GM19452 (cell line): ENCODE data around the gene PGM1.
"Not testable (repeated sequence)": the region's sequence is repeated elsewhere in the genome, so short reads cannot be mapped to it uniquely, and the experiment has no call there.

Experiments
- ATAC-seq: cut with Tn5 transposase; IDR thresholded peaks from one replicate; pipeline ENCODE4 v1.9.1; 2021; ENCODE audit not compliant: unreplicated experiment

The PGM1 gene

DNA sequence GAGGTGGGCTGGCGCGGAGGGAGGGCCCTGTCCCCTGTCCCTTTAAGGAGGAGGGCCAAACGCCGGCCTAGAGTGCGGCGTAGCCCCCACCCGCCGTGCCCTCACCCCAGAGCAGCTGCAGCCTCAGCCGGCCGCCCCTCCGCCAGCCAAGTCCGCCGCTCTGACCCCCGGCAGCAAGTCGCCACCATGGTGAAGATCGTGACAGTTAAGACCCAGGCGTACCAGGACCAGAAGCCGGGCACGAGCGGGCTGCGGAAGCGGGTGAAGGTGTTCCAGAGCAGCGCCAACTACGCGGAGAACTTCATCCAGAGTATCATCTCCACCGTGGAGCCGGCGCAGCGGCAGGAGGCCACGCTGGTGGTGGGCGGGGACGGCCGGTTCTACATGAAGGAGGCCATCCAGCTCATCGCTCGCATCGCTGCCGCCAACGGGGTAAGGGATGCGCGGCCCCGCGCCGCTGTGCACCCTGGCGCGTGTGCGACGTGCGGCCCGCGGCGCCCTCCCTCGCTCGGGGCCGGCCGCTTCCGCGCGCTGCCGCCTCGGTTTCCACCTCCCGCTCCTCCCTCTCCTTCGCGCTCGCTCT lies at the start of gene PGM1:
Gene PGM1, plus strand, starts transcription at position 109 of the 583 bp plus-strand sequence. Its CDS starts 78 bp downstream, at position 187.
- ATAC-seq = peak; percentile 79

DNA sequence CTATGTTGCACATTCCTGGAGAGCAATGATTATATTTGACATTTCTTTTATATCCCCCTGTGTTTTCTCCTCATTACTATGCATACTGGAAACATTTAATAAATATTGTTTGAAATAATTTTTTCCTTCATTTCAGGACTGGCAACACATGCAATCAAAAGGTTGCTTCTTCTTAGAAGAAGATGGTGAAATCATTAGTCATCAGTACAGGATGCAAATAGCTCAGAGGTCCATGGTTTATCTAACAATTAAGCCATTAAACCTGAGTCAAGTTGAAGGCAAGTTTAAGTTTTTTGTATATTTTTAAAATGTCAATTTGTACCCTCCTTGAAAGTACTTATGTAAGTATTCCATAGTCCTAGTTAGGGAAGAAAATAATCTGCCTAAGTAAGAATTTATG lies 47.4 kb upstream of the PGM1 start:
- no peak for ATAC-seq

DNA sequence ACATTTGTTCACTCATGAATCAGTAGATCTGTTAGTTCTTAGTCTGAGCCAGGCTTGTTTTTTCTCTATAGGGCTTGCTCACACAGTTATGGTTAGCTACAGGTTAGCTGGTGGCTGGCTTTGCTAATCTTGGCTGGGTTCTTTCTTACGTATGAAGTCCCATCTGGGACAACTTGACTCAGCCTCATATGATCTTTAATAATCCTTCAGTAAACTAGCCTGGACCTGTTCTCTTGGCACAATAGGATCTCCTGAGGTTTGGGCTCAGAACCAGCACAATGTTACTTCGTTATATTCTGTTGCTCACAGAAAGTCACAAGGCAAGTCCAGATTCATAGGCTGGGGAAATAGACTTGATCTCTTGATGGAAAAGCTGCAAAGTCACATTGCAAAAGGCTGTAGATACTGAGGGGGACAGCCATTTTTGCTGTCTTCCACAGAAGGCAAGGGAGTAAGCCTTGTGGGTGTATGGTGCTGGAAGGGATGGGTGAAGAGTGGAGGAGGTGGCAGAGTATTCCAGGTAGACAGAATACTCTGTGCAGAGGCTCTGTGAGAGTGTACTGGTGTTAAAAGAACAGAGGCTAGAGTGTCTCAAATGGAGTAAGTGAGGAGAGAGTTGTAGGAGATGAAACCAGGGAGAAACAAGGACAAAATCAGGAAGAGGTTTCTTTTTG lies 45.5 kb upstream of the PGM1 start:
- no peak for ATAC-seq

DNA sequence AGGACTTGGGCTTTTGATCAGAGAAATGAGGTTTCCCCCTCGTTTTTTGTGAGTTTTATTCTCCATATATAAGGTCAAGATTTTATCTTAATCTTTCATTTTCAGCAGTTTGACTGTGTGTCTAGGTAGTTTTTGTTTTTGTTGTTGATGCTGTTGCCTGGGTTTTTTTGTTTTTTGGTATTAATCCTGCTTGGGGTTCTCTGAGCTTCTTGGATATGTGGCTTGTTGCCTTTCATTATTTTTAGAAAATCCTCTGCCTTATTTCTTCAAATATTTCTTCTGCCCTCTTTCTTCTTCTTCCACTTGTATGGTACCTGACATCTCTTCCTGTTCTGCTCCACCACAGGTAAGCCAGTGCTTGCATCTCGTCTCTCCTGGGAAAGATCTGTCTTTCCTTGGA lies 44.9 kb upstream of the PGM1 start:
- ATAC-seq = no peak

DNA sequence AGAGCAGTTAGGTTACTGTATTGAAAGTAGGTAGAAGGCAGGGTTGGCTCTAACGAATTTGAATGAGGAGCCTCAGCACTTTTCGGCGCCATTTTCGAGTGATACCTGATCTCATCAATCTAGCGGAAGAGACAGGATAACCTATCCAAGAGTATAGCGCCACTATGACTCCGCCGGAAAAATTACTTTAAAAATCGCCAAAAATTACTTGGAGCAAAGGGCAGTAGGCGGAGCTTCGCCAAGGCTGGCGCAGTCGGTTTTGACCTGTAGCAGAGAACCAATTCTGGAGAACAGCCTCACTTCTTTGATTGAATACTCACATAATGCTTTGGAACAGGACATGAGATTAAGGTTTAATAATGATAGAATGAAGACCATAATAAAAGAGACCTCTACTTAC lies 44.3 kb upstream of the PGM1 start:
- no peak for ATAC-seq

DNA sequence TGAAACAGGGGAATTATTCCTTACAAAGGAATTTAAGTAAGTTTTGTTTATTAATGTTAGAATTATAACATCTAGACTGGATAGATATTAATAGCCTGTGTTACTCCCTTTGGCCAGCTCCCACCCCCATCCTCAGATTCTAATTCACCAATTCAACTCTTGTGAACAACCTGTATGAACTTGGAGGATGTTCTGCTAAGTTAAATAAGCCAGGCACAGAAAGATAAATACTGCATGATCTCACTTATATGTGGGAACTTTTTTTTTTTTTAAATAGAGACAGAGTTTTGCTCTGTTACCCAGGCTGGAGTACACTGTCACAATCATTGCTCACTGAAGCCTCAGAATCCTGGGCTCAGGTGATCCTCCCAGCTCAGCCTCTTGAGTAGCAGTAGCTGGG lies 37.7 kb upstream of the PGM1 start:
- ATAC-seq = no peak

DNA sequence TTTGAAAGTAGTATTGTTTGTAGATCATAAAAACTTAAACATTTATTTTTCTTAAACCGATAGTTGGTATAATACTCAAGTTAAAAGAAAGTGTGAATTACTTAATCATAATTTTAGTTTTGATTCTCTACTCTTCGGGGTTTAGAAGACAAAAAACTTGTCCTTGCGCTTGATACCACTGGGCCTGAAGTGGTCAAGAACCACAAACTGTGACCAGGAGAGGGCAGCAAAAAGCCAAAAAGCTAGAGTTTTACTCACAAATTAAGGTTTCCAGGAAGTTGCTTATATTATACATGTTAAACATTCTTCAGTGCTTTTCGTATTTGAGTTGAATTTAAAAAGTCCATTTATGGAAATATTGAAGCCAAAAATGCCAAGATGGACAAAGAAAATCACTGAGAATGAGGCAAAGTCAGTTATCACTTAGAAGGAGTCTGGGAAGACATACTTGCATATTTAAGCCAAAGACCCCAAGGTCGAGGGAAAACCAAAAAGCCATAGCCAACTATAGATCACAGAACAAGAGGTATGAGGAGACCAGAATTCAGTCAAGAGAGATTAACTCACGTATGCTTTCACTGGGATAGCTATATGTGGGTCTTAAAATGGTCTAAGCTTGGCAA lies 35.7 kb upstream of the PGM1 start:
- ATAC-seq = no peak

DNA sequence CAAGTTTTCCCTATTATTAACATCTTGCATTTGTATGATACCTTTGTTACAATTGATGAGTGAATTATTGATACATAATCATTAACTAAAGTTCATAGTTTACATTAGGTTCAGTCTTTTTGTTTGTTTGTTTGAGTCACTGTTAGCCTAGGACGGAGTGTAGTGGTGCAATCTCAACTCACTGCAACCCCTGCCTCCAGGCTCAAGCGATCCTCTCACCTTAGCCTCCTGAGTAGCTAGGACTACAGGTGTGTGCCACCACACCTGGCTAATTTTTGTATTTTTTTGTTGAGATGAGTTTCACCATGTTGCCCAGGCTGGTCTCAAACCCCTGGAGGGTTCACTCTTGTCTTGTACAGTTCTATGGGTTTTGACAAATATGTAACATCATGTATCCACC lies 33.9 kb upstream of the PGM1 start:
- ATAC-seq = no peak

DNA sequence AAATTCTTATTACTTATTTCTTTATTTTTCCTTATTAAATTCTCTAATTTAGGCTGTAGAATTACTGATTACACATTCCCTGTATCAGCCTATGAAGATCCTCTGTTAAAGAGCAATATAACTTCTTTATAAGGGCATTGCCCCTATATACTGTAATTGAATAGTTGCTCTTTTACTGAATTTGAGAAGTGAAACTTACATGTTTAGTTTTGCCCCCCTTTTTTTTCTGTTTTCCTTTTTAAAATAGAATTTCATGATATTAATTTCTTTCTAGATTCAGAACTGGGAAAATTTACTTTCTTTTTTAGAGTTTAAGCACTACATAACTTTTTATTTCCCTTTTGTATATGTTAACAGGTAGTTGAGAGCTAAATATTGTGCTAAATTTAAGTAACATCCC lies 29.5 kb upstream of the PGM1 start:
- no peak for ATAC-seq

DNA sequence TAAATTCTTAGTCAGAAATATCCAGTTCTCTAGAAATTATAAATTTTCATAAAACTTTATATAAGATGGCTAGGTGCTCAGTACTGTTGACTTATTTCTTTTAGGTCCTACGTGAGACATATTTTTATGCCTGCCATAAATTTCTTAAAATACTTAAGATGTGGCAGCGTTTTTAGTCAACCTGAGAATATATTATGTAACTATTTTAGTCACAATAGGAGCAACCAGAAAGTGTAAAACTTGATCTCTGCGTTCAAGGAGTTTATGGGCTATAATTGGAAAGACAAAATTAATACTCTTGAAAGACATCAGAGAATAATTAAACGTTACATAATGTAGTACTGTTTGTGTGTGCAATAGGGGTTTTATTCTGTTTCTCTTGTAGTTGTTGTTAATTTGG lies 24.1 kb upstream of the PGM1 start:
- ATAC-seq = no peak

DNA sequence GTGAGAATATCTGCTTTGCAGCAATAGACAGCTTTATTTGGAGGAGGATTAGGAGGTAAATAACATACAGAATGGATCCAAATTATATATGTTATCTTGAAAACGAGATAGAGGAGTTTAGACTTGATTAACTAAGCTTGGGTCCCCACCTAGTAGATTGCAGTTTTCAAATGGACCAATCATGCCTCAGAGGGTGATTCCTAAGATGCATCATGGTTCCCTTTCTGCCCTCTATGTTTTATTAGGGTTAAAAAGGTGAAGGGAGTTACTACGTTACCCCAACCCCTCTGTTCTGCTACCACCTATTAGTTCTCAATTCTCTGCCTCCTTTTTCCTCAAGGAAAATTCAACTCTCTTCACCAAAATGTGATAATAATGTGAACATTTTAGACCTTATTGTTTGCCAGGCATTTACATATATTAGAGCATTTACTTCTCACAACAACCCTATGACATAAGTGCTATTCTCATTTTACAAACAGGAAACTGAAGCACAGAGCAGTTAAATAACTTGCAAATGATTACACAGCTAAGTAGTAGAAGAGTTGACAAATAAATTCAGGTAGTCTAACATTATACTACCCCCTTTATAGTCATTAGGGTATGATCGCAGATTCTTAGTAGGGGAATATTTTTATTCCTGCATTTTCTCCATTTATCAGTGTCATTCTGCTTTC lies 23.4 kb upstream of the PGM1 start:
- no peak for ATAC-seq

DNA sequence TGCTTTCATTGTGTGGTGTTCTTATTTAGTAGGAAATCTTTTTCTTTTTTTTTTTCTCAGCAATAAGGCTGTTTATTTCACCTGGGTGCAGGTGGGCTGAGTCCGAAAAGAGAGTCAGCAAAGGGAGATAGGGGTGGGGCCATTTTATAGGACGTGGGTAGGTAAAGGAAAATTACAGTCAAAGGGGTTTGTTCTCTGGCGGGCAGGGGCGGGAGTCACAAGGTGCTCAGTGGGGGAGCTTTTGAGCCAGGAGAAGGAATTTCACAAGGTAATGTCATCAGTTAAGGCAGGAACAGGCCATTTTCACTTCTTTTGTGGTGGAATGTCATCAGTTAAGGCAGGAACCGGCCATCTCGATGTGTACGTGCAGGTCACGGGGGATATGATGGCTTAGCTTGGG lies 20.5 kb upstream of the PGM1 start:
- not testable (repeated sequence) for ATAC-seq

DNA sequence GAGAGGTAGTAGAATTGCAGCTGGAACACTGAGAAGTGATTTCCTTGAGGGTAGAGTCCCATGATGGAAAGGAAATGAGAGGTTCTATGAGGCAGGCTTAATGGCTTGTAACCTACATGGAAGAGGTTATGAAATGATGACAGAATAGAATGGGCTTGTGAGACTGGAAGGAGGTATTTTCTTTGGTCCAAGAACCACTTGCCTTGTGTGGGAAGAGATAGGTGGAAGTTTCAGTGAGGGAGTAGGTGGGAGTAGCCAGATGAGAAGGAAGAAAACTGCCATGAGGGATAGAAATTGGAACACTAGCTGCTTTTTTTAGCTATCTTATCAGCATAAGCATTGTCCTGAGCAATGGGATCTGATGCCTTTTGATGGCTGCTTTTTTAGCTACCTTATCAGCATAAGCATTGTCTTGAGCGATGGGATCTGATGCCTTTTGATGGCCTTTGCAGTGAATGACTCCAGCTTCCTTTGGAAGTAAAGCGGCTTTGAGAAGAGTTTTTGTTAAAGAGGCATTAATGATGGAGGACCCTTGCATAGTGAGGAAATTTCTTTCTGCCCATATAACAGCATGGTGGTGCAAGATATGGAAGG lies 18.9 kb upstream of the PGM1 start:
- ATAC-seq = not testable (repeated sequence)

DNA sequence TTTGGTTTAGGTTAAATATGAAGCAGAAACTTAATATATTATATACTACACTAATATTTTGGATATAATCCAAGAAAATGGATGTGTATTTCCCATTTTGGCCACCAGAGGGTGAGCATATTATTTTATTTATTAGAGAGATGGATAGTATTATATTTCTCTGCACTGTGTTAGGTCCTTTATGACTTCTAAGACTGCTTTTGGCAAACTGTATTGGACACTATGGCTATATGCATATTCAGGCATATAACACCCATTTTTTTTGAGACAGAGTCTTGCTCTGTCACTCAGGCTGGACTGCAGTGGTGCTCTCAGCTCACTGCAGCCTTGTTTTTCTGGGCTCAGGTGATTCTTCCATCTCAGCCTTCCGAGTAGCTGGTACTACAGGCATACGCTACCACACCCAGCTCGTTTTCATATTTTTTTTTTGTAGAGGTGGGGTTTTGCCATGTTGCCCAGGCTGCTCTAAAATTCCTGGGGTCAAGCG lies 17.8 kb upstream of the PGM1 start:
- no peak for ATAC-seq

DNA sequence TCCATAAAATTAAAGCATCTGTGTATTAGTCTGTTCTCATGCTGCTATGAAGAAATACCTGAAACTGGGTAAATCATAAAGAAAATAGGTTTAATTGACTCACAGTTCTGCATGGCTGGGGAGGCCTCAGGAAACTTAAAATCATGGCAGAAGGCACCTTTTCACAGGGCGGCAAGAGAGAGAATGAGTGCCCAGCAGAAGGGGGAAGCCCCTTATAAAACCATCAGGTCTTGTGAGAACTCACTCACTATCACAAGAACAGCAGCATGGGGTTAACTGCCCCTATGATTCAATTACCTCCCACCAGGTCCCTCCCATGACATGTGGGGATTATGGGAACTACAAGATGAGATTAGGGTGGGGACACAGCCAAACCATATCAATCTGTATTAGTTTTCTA lies 6.9 kb upstream of the PGM1 start:
- not testable (repeated sequence) for ATAC-seq

DNA sequence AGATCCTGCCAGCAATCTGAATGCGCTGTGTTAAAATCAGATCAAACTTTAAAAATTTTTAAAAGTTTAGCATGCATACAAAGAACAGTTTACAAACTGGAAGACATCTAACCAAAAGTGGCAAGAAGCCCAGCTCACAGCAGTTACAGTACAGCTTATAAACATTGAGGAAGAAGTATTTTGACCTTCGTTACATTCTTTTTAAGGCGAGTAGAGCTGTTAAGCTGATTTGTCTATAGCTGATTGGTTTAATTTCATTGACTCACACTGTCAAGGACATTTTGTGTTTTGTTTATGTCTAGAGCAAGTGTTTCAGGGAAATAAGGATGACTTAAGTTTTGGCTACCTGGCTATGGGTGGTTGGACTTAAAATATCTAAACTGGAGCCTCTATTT lies 3.0 kb upstream of the PGM1 start:
- ATAC-seq = no peak

DNA sequence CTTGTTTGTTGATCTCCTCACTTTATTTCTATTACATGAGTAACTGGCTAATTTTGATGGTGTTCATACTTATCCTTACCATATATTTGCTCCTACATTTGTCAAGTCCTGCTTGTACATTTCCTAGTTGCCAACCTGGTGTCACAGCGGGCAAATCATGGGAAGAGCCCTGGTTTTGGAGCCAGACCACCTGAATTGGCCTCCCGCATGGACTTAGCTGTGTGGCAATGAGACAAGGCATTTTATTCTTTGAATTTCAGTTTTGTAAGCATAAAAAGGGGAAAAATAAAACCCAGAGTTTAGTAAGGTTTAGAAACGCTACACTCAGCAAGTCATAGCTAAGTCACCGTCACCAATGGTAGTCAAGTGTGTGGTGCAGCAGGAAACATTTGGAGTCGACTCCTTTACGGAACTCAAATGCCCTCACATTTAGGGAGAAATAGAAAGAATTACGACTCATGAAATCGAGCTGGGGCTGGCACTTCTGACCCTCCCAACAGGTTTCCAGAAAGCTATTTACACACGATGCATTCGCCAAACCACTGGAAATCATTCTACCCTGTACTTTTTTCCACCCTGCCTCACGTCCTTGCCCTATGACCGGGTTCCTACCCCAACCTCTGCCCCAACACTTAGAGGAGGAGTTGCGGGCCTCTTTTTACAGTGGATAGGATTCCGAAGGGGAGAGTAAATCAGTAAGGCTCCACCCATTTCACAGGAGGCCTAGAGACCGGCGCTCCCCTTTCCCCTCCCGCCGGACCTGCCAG lies 492 bp upstream of the PGM1 start:
- no peak for ATAC-seq

DNA sequence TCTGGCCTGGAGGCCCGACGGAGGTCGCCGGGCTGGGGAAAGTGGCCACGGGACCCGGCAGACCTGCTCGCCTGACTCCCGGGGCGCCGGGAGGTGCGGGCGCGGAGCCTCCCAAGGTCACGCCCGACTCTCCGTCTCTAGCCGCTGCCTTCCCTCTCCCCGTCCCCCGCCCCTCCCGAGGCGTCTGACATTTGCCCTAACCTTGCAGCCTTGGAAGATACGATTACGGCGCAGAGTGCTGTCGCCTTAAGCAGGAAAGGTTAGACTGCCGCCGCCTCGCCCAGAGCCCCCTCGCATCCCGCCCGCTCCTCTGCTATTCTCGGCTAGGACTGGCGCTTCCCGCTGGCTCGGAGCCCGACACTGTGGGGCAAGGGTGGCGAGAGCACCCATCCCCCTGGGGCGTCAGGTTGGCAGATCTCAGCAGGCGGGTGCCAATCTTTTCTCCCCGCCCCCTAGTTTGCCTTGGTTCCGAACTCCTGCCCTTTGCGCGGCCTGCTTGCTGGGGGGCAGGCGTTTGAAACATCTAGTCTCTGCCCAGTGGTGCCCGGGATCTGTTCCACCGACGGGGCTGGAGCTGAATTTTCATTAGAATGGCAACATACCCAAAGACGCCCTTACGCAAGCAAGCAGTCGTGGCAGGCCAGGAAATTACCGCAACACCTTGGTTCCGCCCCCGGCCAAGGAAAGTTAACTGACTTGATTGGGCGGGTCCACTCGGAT lies 835 bp downstream of the PGM1 start:
- peak; percentile 59 for ATAC-seq

DNA sequence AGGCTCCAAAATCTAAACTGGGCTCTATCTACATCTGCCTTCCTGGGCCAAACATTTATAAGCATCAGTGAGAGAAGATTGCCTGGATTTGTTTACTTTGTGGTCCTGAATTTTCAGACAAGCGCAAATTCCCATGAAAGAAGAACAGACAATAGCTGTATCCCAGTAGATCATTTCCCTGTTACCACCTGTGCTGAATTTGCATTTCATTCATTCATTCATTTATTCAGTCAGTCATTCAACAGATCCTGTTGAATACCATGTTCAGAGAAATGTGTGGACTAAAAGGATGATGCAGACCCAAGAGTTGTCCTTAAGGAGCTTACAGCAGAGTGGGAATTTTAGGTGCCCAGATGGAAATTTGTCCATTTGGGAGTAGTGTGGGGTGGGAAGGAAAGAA lies 2.2 kb downstream of the PGM1 start:
- ATAC-seq = no peak

DNA sequence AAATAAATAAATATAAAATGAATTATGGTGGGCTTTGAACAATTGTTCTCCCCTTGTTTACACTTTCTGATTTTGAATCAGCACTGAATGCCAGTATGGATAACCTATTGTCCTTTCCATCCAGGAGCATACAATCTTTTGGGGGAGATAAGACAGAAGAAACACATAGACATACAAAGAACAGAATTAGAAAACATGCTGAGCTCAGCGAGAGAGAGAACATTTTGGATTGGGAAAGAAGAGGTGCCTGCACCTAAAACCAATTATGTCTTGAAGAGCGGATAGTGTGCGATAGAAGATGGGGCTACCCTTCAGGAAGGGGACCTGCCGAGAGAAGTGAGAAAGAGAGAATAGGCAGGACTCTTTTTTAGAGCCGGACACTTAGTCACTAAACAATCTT lies 6.6 kb downstream of the PGM1 start:
- no peak for ATAC-seq
